Glomerular visceral epithelial cell (primary cell): ENCODE data around the gene FRMD4B.

Source experiments
- DNase-seq: peaks from one replicate; pipeline ENCODE4 v3.0.0-alpha.2; 2016; ENCODE audit errors: extremely low spot score

The FRMD4B gene

DNA sequence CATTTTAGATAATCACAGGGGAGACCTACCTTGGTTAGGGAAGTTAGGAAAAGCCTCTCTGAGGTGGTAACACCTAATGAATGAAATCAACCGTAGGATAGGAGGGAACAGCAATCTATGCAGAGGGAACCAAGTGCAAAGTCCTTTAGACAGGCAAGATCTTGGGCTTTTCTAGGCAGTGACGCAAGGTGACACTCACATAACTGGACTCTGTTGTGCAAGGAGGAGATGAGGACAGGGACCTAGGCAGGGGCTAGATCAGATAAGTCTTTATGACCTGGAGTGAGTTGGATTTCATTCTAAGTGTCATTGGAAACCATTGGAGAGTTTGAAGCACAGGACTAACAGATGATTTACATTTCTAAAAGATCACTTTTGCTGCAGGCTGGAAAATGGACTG, 258.9 kb downstream of the FRMD4B start:
- DNase-seq = no peak

DNA sequence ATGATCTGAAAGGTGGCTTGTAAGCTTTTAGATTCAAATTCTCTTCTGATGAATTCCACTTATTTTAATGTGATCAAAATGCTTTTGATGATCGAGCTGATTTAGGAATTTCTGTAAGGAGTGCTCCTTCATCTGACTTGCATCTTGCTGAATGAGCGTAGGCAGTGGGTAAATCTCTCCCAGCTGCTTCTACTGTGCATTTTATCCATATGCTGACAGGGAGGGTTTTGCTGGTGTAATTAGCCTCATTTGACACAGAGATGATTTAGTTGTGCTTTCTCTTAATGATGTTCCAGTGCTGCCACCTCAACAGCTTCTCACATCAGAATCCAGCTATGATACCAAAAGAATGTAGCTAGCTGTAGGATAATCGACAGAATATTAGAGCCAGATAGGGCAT, 259.7 kb downstream of the FRMD4B start:
- DNase-seq = no peak

DNA sequence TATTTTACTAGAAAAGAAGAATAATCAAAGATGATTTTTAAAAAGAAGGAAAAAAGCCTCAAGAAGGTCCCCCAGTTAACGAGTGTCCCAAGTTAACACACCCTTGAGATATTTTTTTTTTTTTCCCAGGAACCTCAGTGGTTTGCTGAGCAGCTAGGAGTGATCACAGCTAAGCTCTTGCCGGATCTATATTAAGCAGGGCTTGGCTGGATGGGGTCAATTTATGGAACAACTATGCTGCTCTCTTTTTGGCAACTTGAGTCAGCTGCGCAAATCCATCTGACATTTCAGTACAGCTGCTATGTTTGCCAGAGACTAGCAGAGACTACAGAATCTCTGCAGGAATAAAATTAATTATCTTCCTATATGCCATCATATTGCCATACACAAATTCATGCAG, 263.5 kb downstream of the FRMD4B start, which contains the start of gene LMOD3:
Gene LMOD3, minus strand, starts transcription at position 193 of the 400 bp plus-strand sequence. CDS start 209 bp downstream, outside the sequence.
- DNase-seq = no peak

DNA sequence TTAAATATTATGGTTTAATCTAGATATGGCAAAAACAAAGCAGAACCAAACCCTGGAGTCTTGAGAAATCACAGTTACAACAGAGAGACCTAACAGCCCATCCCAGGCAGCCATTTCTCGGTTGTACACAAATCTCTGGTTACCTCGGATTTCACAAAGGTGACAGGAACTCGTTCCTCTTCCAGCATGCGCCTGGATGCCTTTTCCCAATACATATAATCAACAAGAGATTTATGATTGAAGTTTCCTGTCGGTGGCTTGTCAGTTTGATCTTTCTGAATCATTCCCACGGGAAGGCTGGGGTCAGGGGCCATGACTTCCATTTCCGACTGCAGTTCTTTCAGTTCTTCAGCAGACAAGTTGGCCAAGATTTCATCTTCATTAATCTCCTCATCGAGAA, 263.9 kb downstream of the FRMD4B start:
- no peak for DNase-seq

DNA sequence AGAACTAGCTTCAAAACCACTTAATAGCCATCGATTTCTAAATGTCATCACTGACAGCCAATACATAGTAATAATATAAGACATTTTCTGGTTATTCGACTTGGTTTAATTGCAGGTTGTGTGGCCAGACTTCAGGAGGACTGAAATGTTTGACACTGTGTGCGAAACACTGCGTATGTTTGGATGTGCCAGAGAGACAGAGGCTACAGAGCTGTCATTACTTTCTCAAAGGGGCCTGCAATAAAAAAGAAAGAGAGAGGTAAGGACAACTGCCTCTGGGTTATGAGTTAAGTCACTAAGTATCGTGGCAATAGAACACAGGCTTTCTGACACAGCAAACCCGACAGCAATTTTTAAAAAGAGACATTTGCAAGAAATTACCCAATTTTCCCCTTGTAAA, 264.4 kb downstream of the FRMD4B start:
- no peak for DNase-seq

DNA sequence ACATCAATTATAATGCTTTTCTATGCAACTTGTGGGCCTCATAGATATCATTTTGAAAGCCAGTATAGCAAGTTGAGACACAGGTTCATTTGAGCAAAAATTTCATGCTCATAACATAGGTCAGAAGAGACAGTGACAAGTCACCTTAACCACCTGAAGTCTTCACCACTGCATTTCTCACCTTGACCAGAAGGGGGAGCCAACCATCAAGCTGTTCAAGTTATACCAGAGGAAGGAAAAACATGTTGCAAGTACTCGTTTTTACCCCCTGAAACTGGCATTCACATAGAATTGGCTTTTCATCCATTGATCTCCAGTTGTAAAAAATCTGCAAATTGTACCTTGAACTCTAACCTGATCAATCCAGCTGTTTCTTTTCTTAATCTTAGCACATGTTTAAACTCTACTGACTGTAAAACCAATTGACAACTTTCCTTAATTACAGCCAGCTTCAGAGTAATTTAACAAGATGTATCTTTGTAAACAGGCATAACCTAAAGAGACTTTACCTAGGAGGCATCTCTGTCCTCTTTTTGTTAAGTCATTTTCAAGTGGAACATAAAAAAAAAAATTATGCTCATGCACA, 264.9 kb downstream of the FRMD4B start:
- peak; percentile 72 for DNase-seq
